ENCODE data around the gene SH3PXD2A.
A peak's percentile ranks its signal among the peaks of the same experiment; 100 is the strongest.

Gene SH3PXD2A

GRCh38 chr10:103641326-103641725, 214.1 kb downstream of the SH3PXD2A start:
- DNase-seq (ENCODE audit: low read depth in 2 of 2) = no peak
- TF ChIP-seq CTCF (IDR thresholded peaks at IDR 0.05; ENCODE audit: low read depth, low read length) = no peak
- H3K4me3 ChIP-seq (replicated peaks in 1 of 2; ENCODE audit: low read depth in 2 of 2, low read length in 2 of 2) = no peak overlapping the region

- H3K4me3 ChIP-seq (replicated peaks in 1 of 2; ENCODE audit: low read depth in 2 of 2, low read length in 2 of 2) = no peak overlapping the region
- no peak for TF ChIP-seq CTCF (IDR thresholded peaks at IDR 0.05; ENCODE audit: low read depth, low read length)
- DNase-seq (ENCODE audit: low read depth in 2 of 2) = peak; percentile 30 to 65
Observed at GRCh38 chr10:103640436-103641181, 214.8 kb downstream of the SH3PXD2A start.

DNA sequence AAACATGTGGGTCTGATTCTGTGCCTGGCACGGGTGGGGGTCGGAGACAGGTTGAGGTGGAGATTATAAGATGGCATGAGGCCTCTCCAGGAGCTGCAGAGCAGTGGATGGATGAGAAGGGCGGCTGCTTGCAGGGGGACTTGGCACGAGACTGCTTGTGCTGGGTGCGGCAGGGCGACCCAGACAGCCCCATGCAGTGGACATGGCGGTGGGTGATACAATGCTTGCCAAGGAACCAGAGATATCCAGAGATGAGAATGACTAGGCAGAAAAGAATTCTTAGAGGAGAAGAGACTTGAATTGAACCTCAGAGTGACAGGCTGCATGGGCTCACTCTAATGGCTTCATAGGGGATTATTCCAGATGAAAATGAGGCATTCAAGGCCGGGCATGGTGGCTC, 216.4 kb downstream of the SH3PXD2A start:
- DNase-seq (ENCODE audit: low read depth in 2 of 2) = peak; percentile 24 to 34
- TF ChIP-seq CTCF (IDR thresholded peaks at IDR 0.05; ENCODE audit: low read depth, low read length) = no peak
- no peak overlapping the region for H3K4me3 ChIP-seq (replicated peaks in 1 of 2; ENCODE audit: low read depth in 2 of 2, low read length in 2 of 2)

GRCh38 chr10:103637927-103638557, 217.3 kb downstream of the SH3PXD2A start:
- H3K4me3 ChIP-seq (replicated peaks in 1 of 2; ENCODE audit: low read depth in 2 of 2, low read length in 2 of 2) = no peak overlapping the region
- peak; percentile 84 to 89 for DNase-seq (ENCODE audit: low read depth in 2 of 2)

DNA sequence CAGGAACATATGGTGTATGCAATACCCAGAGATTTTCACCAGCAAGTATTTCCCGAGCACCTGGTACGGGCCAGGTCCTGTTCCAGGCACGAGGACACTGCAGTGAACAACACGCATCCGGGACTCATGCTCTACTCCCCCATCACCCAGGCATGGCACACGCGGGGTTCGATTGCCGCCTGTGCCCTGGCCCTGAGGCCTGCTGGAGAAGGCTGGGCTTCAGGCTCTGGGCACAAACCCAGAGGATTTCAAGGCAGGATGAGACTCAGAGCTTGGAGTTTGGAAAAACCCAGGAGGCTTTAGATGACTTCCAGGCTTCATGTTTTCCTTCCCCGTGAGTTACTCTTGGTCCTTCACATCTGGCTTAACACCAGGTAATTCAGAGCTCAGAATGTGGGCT, 218.4 kb downstream of the SH3PXD2A start:
- peak in 1 of 2 donors; percentile 34 for DNase-seq (ENCODE audit: low read depth in 2 of 2)

More at GRCh38 chr10:103637927-103638557, 217.3 kb downstream of the SH3PXD2A start:
- TF ChIP-seq CTCF (IDR thresholded peaks at IDR 0.05; ENCODE audit: low read depth, low read length) = no peak

GRCh38 chr10:103636492-103636891, 218.9 kb downstream of the SH3PXD2A start:
- DNase-seq (ENCODE audit: low read depth in 2 of 2) = no peak
- H3K4me3 ChIP-seq (replicated peaks in 1 of 2; ENCODE audit: low read depth in 2 of 2, low read length in 2 of 2) = no peak overlapping the region
- no peak for TF ChIP-seq CTCF (IDR thresholded peaks at IDR 0.05; ENCODE audit: low read depth, low read length)

More for the DNA sequence above, 218.4 kb downstream of the SH3PXD2A start:
- no peak overlapping the region for H3K4me3 ChIP-seq (replicated peaks in 1 of 2; ENCODE audit: low read depth in 2 of 2, low read length in 2 of 2)
- TF ChIP-seq CTCF (IDR thresholded peaks at IDR 0.05; ENCODE audit: low read depth, low read length) = no peak

All from cardiac fibroblast (primary cell).